ENCODE results near the gene DYNC1LI2.
A peak's percentile ranks its signal among the peaks of the same experiment; 100 is the strongest.

Gene DYNC1LI2

DNA sequence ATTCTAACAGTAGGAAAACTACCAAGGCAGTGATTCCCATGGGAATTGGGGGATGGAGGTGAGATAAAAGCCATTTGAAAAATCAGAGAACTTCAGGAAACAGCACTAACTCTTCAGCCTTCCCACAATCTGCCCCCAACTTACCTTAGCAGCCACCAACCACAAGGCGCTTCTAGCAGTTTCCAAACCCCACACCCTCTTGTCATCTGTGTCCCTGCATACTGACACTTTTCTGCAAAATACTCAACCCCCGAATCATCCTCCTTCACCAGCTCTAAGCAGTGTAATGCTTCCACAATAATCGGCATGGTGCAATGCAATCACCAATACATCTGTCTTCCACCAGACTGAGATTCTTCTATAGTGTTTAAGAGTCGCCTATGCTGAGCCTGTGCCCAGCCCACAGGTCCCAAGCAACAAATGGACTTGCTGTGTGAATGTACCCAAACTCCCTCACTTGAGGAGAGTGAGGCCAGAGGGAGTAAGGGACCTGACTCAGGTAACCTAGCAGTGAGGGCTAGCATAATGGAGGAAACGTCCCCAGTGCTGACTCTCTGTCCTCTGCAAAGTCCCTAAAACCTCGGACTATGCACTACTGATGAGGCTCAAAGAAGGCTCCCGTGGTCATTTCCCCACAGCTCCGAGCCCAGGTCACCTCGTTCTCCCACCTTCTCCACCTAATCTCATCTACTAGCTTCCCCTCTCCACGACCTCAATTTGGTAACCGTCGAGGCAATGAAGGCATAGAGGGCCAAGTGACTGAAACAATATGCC, 943 bp downstream of the DYNC1LI2 start:
- H3K36me3 Mint-ChIP-seq, result peaks cover 17% of the 10 kb centered on the region
- H3K4me3 Mint-ChIP-seq, result peak overlapping the region; percentile 88
- no peak for ATAC-seq
- peak overlapping the region; percentile 91 for H3K27ac Mint-ChIP-seq
- no peaks in the 10 kb centered on the region for H3K9me3 Mint-ChIP-seq
- peaks cover 42% of the 10 kb centered on the region for H3K4me1 Mint-ChIP-seq
- H3K27me3 Mint-ChIP-seq, result peaks cover 18% of the 10 kb centered on the region

DNA sequence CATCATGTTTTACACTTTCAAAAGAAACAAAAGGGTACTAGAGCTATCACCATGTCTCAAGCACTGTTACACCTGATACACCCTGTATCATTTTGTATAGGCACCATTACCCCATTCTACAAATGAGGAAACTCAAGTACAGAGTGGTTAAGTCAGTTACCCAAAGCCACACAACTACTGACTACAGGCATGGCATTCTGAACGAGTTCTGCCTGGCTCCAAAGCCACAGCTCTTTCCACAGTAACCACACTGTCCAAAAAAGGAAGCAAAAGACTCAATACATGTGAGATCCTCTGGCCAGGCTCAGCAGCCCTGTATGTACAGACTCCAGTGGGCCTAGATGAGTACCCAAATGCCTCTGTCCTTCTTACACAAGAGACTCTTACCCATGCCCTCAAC, 4.7 kb downstream of the DYNC1LI2 start:
- Mint-ChIP-seq H3K9me3 (no peaks in the 10 kb centered on the region), H3K4me3 (no peak overlapping the region), H3K4me1 (peaks cover 35% of the 10 kb centered on the region), H3K27ac (no peak overlapping the region), H3K27me3 (no peaks in the 10 kb centered on the region), H3K36me3 (peaks cover 26% of the 10 kb centered on the region)
- peak; percentile 53 for ATAC-seq

DNA sequence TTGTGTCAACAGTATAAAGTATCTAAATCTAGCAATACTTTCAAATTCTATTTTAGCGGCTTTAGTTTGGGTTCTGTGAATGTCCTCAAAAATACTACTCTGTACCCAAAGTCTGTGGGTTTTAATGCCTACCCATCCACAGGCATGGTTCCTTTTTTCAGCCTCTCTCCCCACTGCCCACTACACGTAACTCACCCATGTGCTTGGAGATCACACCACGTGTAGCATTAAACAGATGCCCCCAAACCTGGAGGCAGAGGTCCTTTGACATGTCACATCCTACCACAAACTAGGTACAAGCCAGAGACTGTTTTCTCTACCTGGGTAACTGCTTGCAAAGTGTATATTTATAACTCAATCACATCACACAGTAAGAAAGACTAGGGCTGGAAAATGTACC, 5.4 kb downstream of the DYNC1LI2 start:
- Mint-ChIP-seq H3K27ac (no peak overlapping the region), H3K4me3 (no peak overlapping the region), H3K27me3 (no peaks in the 10 kb centered on the region), H3K36me3 (peaks cover 32% of the 10 kb centered on the region), H3K4me1 (peaks cover 35% of the 10 kb centered on the region), H3K9me3 (no peaks in the 10 kb centered on the region)
- ATAC-seq, result no peak

DNA sequence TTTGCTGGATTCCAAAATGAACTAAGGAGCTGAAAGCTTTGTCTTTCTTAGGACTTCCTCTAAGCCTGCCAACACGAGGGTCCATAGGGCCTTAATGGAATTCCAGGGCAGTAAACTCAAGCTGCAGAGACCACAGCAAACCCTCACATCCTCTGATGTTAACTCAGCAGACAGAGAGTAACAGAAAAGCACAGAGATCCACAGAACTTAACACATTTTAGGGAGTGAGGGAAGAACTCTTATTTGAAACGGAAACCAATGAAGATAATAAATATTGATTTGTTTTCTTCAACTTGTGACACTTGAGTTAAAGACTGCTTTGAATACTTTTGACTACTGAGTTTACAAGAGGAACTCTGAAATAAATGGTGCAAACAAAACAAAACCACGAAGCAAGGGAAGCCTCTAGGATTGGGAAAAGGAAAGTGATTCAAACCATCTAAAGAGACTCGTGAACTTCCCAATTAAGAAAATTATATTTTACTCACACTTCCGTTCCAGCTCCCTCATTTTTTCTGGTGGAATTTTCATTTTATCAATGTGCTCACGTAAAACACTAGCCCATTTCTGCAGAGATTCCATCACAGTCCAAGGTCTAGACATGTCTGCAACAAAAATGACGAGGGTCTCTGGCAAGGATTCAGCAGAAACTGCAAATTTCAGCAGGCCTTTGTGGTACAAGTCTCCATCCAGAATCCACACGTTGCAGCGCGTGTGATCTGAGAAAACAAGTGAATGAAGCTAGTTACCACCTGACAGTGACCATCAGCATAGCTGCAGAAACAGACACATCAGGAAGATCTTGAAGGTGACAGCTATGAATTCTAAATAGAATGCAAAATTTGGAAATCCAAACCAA, 9.2 kb downstream of the DYNC1LI2 start:
- Mint-ChIP-seq H3K27ac (no peak overlapping the region), H3K9me3 (no peaks in the 10 kb centered on the region), H3K27me3 (no peaks in the 10 kb centered on the region), H3K4me3 (no peak overlapping the region), H3K36me3 (peaks cover 44% of the 10 kb centered on the region), H3K4me1 (peaks cover 6% of the 10 kb centered on the region)
- no peak for ATAC-seq

DNA sequence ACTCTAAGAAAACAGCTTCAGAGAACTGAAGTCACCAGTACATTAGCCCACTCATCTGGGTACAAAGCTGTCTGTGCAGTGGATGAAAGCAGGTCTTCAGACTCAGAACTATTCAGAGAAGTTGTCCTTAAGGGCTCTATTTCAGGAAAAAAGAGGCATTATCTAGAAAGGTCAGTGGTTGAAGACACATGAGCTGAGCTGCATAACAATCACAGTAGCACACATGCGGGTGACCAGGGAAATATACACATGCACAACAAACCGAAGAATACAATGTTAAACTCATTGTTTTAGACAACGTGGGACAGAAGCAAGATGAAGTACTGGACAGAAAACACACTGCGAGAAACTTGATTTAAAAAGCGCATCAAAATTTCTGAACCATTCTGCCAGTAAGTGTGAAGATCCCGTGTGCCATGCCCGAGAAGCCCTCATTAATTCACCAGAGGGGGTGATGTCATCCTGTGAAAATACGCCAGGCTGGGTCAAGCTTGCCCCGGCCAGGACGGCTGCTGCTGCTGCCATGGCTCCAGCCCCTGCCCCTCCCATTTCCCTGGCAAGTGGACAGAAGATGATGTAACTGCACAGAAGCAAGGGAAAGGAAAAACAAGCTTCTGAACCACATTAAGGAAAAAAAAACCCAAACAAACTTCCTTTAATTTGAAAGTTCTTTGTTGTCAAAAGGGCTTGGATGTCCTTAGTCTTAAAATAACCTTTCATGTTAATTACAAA, 10.1 kb downstream of the DYNC1LI2 start:
- peaks cover 44% of the 10 kb centered on the region for H3K36me3 Mint-ChIP-seq

DNA sequence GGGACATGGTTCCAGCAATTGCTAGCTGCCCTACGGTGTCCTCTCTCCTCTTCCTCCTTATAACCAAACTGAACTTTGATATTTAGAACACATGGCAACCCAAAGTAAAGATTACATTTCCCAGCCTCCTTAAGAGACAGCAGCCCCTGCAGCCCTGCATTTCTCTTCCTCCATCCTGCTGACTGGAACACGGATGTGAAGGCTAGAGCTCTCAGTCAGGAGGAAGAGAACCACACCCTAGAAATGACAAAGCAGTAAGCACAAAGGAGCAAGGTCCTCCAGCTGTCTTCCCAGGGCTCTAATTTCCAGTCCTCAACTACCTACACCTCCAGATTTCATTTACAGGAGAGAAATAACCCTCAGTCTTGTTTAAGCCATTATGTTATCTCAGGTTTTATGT, 10.9 kb downstream of the DYNC1LI2 start:
- Mint-ChIP-seq H3K9me3 (no peaks in the 10 kb centered on the region), H3K27ac (no peak overlapping the region), H3K4me1 (no peaks in the 10 kb centered on the region), H3K27me3 (no peaks in the 10 kb centered on the region), H3K4me3 (no peak overlapping the region), H3K36me3 (peaks cover 46% of the 10 kb centered on the region)
- ATAC-seq, result no peak

More for the DNA sequence above, 10.1 kb downstream of the DYNC1LI2 start:
- H3K27me3 Mint-ChIP-seq, result no peaks in the 10 kb centered on the region
- H3K4me1 Mint-ChIP-seq, result no peaks in the 10 kb centered on the region
- no peak overlapping the region for H3K27ac Mint-ChIP-seq
- H3K4me3 Mint-ChIP-seq, result no peak overlapping the region
- no peak for ATAC-seq
- H3K9me3 Mint-ChIP-seq, result no peaks in the 10 kb centered on the region

DNA sequence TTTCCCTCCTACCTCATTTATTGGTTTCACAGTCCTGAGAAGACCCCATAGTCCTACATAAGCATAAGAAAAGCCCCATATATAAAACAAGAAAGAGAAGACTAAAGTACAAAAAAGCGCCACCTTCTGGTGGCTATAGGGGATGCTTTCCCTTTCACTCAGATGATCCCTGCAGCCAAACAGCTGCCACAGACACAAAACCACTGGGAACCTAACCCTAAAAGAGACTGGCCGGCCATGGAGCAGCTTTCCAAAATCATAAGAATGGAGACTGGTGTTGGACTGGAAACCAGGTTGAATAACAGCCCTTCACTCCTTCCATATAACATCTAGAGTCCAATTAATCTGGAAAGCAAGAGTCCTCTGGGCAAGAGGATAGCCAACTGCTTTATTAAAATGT, 11.4 kb downstream of the DYNC1LI2 start:
- Mint-ChIP-seq H3K9me3 (no peaks in the 10 kb centered on the region), H3K36me3 (peaks cover 51% of the 10 kb centered on the region), H3K27me3 (no peaks in the 10 kb centered on the region), H3K27ac (no peak overlapping the region), H3K4me3 (no peak overlapping the region), H3K4me1 (no peaks in the 10 kb centered on the region)
- ATAC-seq, result no peak

DNA sequence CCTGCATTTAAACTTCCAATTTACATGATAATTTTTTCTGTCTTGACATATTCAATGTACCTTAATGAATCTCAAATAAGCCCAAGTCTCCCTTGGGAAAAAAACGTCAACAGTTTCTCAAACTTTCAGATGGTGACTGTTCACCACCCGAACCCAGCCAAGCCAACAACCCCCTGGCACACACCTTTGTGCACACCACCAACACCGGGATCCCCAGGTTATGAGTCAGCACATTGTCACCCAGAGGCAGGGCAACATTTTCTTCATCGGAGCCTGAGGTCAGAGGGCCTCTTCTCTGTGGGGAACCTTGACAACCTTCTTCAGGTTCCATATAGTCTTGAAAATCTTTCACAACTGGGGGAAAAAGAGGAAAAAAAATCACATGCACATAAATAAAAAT, 15.5 kb downstream of the DYNC1LI2 start:
- ATAC-seq, result no peak
- Mint-ChIP-seq H3K4me1 (no peaks in the 10 kb centered on the region), H3K27ac (no peak overlapping the region), H3K4me3 (no peak overlapping the region), H3K9me3 (no peaks in the 10 kb centered on the region), H3K36me3 (peaks cover 67% of the 10 kb centered on the region), H3K27me3 (no peaks in the 10 kb centered on the region)

DNA sequence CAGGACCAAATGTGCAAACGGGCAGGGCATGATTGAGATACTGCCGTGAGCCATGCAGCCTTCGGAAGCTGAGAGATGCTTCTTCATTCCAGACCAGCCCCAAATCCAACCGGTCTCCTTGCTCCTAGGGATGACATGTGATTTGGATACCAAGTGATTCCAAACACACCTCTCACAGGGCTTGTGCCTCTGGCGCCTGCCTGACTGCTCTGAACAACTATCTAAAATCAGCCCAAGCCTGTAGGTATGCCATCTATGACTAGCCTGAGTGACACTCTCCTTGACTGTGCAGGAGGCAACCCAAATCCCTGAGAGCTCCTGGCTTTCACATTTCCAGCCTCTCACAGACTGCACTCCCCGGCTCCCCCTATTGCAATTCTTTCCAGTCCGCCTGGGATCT, 20.3 kb downstream of the DYNC1LI2 start:
- Mint-ChIP-seq H3K36me3 (peaks cover 66% of the 10 kb centered on the region), H3K4me3 (no peak overlapping the region), H3K9me3 (no peaks in the 10 kb centered on the region), H3K27me3 (no peaks in the 10 kb centered on the region), H3K27ac (no peak overlapping the region), H3K4me1 (peaks cover 6% of the 10 kb centered on the region)
- ATAC-seq, result no peak

DNA sequence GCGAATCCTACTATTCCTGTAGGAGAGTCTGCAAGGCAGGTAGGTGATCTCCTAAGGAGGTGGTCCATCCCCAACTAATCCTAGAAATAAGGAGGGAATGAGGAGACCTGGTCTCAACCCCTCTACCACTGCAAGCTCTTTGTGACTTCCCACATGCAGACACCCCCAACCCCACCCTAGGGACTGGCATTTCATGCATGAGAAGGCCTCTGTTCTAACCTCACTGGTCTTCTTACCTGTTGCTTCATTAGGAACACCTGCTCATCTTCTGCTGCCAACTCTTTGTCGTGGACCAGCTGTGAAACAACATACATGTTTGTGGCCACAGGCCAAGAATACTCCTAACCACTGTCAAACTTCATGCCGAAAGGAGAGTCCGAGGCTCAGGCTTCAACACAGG, 22.6 kb downstream of the DYNC1LI2 start:
- H3K36me3 Mint-ChIP-seq, result peaks cover 64% of the 10 kb centered on the region
- no peak for ATAC-seq

DNA sequence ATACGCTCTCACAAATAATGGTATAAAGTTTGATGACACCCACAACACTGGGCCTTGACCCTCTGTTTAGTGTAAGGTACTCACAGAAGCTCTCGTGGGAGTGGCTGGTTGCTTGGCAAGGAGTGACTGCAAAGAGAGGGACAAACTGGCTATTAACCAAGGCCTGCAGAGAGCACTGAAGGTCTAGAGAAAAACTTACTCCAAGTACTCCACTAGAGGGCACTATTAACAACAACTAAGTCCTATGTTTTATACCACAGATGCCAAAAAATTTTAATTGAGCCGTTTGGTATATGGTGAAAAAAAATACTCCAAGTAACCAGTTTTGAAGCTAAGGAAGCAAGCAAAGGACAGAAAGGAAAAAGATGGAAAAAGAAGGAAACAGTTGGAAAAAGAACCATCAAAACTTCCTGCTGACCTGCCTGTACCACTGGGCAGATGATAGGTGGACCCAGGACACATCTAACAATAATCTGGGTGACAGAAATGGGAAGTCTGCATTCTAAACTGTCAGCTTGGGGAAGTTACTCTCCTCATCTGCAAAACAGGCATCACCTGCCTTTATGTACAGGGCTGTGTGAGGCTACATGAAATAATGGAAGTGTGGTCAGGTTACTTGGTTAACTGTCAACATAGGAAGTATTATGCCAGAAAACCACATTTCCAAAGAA, 23.2 kb downstream of the DYNC1LI2 start:
- Mint-ChIP-seq H3K27ac (peak overlapping the region; percentile 21), H3K4me3 (no peak overlapping the region), H3K36me3 (peaks cover 64% of the 10 kb centered on the region), H3K4me1 (peaks cover 6% of the 10 kb centered on the region), H3K27me3 (no peaks in the 10 kb centered on the region), H3K9me3 (no peaks in the 10 kb centered on the region)
- peak; percentile 63 for ATAC-seq

More for the DNA sequence above, 22.6 kb downstream of the DYNC1LI2 start:
- H3K4me3 Mint-ChIP-seq, result no peak overlapping the region
- no peaks in the 10 kb centered on the region for H3K9me3 Mint-ChIP-seq
- no peaks in the 10 kb centered on the region for H3K27me3 Mint-ChIP-seq
- H3K27ac Mint-ChIP-seq, result no peak overlapping the region
- peaks cover 6% of the 10 kb centered on the region for H3K4me1 Mint-ChIP-seq

DNA sequence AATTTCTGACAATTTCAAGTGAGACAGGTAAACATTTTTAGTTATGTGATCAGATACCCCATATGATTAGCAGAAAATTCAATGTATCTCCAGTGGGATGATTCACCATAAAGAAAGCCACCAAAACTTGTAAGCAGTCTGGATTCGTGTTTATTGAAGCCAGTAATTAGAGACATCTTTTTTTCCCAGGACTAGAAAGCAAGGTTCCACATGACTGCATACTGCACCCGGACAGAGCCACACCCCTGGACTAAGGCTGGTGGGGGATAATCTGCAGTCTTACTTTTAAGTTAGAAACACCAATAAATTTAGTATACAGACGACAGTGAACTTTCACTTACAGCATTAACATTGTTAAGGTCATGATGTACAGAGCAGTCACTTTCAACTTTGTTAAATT, 30.6 kb downstream of the DYNC1LI2 start:
- H3K27ac Mint-ChIP-seq, result no peak overlapping the region
- H3K9me3 Mint-ChIP-seq, result no peaks in the 10 kb centered on the region
- H3K27me3 Mint-ChIP-seq, result no peaks in the 10 kb centered on the region
- no peak for ATAC-seq
- H3K4me1 Mint-ChIP-seq, result no peaks in the 10 kb centered on the region
- peaks cover 23% of the 10 kb centered on the region for H3K36me3 Mint-ChIP-seq
- H3K4me3 Mint-ChIP-seq, result no peak overlapping the region

DNA sequence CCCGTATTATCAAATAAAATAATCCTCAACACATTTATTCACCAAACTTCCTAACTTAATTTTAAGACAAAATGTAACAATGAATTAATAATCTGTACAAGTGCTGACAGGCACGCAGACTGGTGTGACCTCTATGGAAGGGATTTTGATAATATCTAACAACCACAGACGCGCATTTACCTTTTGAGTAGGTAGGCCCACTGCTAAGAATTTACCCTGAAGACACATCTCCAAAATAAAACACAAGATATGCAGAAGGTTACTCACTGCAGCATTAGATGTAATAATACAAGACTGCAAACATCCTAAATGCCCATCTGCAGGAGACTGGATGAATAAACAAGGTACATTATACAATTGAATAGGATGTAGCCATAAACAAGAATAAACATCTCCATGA, 32.2 kb downstream of the DYNC1LI2 start:
- H3K27me3 Mint-ChIP-seq, result no peaks in the 10 kb centered on the region

DNA sequence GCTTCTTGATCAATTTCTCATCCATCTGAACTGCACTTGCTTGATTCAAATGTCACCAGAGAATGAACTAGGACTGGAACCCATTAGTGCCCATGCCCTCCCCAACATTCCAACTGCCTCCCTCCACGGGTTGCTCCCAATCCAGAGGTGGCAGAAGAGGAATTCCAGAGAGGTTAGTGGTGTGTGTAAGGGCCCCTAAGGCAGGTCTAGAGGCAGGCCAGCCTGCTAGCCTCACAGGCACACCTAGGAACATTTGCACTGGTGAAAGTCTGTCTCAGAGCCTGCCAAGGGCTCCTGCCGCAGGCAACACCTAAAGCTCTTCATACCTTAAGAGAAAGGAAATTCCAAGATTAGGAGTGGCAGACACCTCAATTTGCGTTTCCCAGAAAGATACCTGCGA, 33.6 kb downstream of the DYNC1LI2 start:
- Mint-ChIP-seq H3K27ac (no peak overlapping the region), H3K4me1 (no peaks in the 10 kb centered on the region), H3K4me3 (no peak overlapping the region), H3K9me3 (no peaks in the 10 kb centered on the region), H3K36me3 (no peaks in the 10 kb centered on the region), H3K27me3 (peaks cover 4% of the 10 kb centered on the region)
- ATAC-seq, result no peak

More for the DNA sequence above, 32.2 kb downstream of the DYNC1LI2 start:
- H3K27ac Mint-ChIP-seq, result no peak overlapping the region
- no peaks in the 10 kb centered on the region for H3K4me1 Mint-ChIP-seq
- peaks cover 13% of the 10 kb centered on the region for H3K36me3 Mint-ChIP-seq
- H3K4me3 Mint-ChIP-seq, result no peak overlapping the region
- H3K9me3 Mint-ChIP-seq, result no peaks in the 10 kb centered on the region
- ATAC-seq, result no peak
